GM18507 (cell line): ENCODE results near the gene TEX28.
"Not testable (repeated sequence)": the region's sequence is repeated elsewhere in the genome, so short reads cannot be mapped to it uniquely, and the experiment has no call there.

Experiments
- DNase-seq: peaks from one replicate; pipeline ENCODE4 v3.0.0; 2011; ENCODE audit warnings: low read depth; ENCODE audit not compliant: insufficient read length; ENCODE audit errors: extremely low spot score
- FAIRE-seq: peaks from 2 replicates; lab custom pipeline; 2011; peaks lifted over from hg19 to GRCh38; lab: Jason Lieb, UNC

TEX28 gene

DNA sequence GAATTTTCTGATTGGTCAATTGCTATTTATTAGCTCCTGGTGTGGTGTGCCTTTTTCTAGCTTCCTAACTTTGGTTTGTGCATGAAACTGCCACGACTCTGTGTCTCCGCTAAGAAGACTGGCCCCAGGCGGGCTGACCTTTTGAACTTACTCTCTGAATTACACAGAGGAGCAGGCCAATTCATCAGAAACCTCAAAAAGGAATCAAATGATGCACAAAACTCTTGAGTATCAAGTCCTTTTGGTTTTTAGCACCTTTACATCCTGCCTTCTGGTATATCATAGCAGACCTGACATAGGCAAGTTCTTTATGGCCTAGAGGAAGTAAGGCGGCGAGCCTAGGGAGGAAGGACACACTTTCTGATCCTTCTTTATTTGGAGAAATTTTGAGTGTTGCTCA, 18.2 kb upstream of the TEX28 start:
- peak; percentile 79 for FAIRE-seq
- DNase-seq, result no peak

DNA sequence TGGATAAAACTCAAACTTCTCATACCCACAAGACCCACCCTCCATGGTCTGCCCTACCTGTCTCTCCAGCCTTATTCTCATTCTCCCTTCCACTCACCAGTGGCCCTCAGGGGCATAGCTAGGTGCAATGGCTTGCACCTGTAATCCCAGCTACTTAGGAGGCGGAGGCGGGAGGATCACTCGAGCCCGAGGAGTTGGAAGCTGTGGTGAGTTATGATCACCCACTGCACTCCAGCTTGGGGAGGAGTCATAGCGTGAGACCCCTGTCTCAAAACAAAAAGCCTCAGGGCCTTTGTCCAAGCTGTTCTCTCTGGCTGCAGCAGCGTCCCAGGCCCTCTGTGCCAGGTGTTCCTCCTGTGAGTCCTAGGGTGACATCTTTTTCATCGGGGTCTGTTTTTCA, 17.2 kb upstream of the TEX28 start:
- FAIRE-seq (no peak), DNase-seq (no peak)

DNA sequence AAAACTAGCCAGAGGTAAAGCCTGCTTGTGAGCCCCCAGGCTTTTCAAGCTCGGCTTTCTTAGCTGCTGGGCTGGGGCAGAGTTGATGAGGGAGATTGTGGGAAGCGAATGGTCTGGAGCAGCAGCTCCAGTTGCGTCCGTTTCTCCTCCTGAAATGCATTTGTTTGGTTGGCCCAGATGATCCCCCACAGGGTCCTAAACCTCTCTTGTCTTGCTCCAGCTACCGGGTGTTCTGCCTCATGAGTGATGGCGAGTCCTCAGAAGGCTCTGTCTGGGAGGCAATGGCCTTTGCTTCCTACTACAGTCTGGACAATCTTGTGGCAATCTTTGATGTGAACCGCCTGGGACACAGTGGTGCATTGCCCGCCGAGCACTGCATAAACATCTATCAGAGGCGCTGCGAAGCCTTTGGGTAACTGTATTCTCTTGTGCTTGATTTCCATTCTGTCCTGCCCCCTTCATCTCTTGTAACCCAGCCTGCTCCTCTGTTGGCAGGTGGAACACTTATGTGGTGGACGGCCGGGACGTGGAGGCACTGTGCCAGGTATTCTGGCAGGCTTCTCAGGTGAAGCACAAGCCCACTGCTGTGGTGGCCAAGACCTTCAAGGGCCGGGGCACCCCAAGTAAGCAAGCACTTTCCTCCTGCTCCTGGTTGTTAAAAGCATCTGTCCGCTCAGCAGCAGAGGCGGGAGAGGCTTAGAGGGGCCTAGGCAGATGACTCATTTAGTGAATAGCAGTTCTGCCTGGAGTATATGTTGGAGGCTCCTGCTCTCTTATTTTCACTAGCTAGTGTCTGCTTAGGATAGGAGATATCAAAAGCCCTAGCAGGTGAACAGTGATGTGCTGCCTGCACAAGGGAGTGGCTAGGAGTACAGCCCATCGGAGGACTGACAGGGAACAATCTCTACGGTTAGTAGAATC, 16.0 kb upstream of the TEX28 start:
- FAIRE-seq (no peak), DNase-seq (no peak)

GRCh38 chrX:154309041-154309775, 14.3 kb upstream of the TEX28 start:
- no peak for FAIRE-seq
- DNase-seq, result no peak

GRCh38 chrX:154308108-154308946, 13.4 kb upstream of the TEX28 start:
- FAIRE-seq, result peak; percentile 88
- DNase-seq, result no peak

DNA sequence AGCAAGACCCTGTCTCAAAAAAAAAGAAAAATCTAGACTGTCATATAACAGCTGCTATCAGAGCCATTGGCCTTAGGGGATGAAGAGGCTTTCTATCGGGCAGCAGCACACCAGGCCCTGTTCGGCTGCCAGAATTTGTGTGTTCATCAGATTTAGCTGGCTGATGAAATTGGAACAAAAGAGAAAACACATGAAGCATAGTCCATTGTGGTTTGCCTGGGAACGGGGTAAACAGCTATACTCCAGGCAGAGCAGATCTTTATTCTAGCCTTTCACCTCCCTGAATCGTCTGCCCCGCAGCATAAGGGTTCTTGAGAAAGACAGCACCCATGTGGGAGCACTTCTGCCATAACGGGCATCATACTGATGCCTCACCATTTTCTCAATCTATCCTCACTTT, 12.3 kb upstream of the TEX28 start:
- FAIRE-seq (no peak), DNase-seq (no peak)

GRCh38 chrX:154305541-154306205, 10.7 kb upstream of the TEX28 start:
- FAIRE-seq (peak; percentile 26), DNase-seq (no peak)

DNA sequence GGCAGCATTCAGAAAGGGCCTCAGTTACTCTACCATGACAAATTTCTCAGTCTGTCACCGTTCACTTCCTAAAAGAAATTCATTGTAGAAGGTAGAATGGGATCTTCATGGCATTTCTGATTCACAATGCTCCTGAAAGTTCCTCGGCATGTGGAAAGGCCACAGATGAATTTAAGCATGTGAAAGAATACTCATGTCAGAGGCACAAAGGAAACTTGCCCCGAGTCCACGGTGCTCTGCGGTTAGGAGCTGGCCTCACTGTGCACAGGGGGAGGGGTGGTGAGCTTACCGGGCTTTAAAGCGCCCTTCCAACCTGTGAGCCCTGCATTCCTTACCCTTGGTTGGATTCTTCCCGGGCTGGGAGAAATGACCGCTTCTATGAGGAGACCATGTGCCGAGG, 9.9 kb upstream of the TEX28 start:
- FAIRE-seq (no peak), DNase-seq (no peak)

- DNase-seq (no peak), FAIRE-seq (no peak)
Measured at GRCh38 chrX:154303476-154303875, 8.6 kb upstream of the TEX28 start.

DNA sequence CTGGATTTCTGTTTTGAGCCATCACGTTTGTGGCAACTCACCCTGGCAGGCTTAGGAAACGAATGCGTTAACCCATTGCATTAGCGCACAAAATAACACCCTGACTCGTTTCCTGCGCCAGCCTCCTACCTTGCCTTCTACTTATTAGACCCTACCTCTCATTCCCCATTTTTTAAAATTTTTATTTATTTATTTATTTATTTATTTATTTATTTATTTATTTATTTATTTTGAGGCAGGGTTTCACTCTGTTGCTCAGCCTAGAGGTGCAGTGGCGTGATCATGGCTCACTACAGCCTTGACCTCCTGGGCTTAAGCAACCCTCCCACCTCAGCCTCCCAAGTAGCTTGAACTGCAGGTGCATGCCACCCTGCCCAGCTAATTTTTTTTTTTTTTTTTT, 8.1 kb upstream of the TEX28 start:
- not testable (repeated sequence) for DNase-seq, FAIRE-seq

DNA sequence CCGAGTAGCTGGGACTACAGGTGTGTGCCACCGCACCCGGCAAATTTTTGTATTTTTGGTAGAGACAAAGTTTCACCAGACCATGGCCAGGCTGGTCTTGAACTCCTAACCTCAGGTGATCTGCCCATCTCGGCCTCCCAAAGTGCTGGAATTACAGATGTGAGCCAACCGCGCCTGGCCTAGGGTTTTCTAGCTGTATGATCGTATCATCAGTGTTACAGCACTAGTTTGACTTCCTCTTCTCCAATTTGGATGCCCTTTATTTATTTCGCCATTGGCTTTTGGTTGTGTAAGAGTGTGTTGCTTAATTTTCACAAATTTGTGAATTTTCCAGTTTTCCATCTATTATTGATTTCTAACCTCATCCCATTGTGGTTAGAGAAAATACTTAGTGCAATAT, 5.9 kb upstream of the TEX28 start:
- DNase-seq (no peak), FAIRE-seq (no peak)

- DNase-seq (no peak), FAIRE-seq (peak; percentile 91)
Measured at GRCh38 chrX:154298312-154298711, 3.4 kb upstream of the TEX28 start.

DNA sequence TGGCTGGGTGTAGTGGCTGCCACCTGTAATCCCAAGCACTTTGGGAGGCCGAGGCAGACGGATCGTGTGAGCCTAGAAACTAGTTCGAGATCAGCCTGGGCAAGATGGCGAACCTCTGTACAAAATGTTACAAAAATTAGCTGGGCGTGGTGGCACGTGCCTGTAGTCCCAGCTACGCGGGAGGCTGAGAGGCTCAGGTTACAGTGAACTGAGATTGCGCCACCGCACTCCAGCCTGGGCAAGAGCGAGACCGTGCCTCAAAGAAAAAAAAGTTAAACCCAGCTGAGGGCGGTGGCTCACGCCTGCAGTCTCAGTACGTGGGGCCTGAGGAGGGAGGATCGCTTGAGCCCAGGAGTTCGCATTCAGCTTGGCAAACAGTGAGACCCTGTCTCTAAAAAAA, 1.8 kb upstream of the TEX28 start:
- no peak for DNase-seq
- FAIRE-seq, result no peak

DNA sequence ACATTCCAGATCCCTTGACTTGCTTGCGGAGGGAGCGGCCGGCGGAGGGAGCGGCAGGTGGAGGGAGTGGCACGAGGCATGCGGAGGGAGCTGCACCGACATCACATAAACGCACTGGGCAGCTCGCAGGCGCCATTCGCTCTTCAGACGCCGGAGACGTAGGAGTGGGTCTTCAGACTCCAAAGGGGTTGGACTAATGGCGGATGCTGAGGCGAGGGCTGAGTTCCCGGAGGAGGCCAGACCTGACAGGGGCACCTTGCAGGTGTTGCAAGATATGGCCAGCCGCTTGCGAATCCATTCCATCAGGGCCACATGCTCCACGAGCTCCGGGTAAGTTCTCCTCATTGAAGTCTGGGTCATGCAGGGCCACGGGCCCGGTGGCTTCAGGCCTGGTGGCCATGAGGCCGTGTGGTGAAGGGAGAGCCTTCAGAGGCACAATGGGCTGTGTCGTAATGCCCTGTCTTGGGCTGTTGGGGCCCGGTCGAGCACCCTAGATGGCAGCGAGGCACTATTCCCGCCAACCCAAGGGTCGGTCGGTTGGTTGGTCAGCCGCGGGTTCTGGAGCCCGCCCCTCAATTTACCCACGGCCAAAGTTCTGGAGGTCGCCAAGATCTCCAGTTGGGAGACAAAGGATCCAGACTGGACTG, 863 bp upstream of the TEX28 start, which contains the start of gene TKTL1:
Gene TKTL1 (plus strand): TSS at position 132 of the 647 bp plus-strand sequence. CDS start 65 bp downstream, at position 197.
- DNase-seq (no peak), FAIRE-seq (no peak)

DNA sequence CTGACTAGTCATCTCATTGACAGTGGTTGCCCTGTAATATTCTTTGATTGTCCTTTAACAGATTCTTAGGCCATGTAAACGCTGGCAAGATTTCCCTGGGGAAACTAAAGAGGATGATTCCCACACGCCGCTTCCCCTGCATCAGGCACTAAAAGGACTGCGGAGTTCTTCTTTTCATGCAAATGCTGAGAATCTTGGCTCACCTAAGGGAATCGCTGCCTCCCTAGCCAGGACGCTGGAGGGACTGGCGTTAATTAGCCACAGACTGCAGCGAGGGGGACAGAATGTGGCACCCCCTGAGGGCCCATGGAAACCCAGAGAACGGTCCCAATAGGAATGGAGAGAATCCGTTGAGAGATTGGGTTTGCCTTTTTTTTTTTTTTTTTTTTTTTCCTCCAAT, 8.5 kb downstream of the TEX28 start:
- DNase-seq, FAIRE-seq: not testable (repeated sequence)

DNA sequence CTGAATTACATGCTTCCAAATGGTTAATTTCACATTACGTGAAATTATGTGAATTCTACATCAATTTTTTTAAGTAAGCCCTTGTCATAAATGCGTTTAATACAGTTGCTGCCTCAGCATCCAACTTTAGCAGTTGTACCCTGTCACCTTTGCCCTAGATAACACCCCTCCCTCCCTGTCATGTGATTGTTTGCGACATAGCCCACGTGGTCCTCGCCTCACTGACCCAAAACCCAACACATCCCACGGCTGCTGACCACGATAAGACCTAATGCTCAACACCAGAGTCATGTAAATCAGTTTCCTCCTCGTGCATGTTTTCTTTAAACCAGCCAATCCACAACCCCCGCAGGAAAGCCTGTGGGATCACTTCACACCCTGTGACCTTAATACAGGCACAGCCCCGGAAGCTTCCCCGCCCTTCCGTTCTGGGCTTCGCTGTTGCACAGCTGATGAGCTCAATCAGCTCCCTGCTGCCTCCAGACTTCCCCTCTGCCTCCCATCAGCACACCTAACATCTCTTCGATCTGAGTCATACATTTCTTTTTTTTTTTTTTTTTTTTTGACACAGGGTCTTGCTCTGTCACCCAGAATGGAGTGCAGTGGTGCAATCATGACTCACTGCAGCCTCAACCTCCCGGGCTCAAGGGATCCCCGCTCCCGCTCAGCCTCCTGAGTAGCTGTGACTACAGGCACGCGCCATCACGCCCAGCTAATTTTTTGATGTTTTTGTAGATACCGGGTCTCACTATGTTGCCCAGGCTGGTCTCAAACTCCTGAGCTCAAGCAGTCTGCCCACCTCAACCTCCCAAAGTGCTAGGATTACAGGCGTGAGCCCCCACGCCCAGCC, 10.2 kb downstream of the TEX28 start:
- FAIRE-seq, DNase-seq: not testable (repeated sequence)

GRCh38 chrX:154269245-154269644, 25.7 kb downstream of the TEX28 start:
- not testable (repeated sequence) for FAIRE-seq, DNase-seq

DNA sequence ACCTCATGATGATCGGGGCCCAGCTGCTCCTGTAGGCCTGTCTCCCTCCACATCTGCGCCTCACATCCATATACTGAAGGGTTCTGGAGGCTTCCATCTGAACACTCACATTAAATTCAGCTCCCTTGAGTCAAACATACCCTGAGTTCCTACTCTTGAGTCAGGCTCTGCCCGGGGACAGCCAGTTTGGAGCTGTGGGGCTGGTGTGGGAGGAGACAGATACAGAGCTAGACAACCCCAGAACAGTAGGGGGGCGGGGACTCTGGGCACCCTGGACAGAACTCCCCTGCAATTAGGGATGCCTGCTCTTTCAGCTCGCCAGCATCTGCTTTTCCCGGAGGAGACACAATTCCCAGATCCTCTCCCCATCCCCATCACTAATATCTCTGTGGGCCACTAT, 31.9 kb downstream of the TEX28 start:
- DNase-seq, FAIRE-seq: not testable (repeated sequence)
